H1 (cell line): ENCODE data around the gene LGALS4. TPM values are rescaled to one million over a fixed set of nuclear protein-coding genes. Genes with fewer than 3 reads are reported as not detected.

Source experiments
- CTCF ChIA-PET: fragments of 300-600 bp; sonication (Branson Sonifier 250); formaldehyde crosslinking; loops from one replicate; lab custom pipeline; 2021; ENCODE audit not compliant: partially characterized antibody; lab: Charles Lee
- POLR2A ChIA-PET: fragments of 300-600 bp; sonication (Branson Sonifier 250); formaldehyde crosslinking; loops from one replicate; lab custom pipeline; 2021; ENCODE audit warnings: inconsistent platforms; ENCODE audit not compliant: partially characterized antibody; lab: Charles Lee
- DNase-seq, 2 experiments: peaks; one replicate each; pipeline versions ENCODE4 v3.0.0 to v3.0.0-alpha.2; 2010 to 2022; ENCODE audit warnings: low spot score in 2 of 2, low read depth in 1 of 2, mixed read lengths in 1 of 2
- FAIRE-seq: peaks from 2 replicates; lab custom pipeline; 2011; peaks lifted over from hg19 to GRCh38; lab: Jason Lieb, UNC
- H2AFZ ChIP-seq: 2 replicates; pipeline ENCODE4 v1.8.1; 2012; ENCODE audit warnings: low read length, inconsistent platforms
- H2AK5ac ChIP-seq: 2 replicates; pipeline ENCODE4 v1.6.1; 2013; ENCODE audit warnings: low read depth, low read length
- H2BK120ac ChIP-seq: replicated peaks from 2 replicates; pipeline ENCODE3; 2013; ENCODE audit warnings: low read depth, low read length, inconsistent platforms
- H2BK12ac ChIP-seq: 2 replicates; pipeline ENCODE4 v1.6.1; 2013; ENCODE audit warnings: low read depth, low read length
- H2BK15ac ChIP-seq: 2 replicates; pipeline ENCODE4 v1.6.1; 2013; ENCODE audit warnings: low read length
- H2BK20ac ChIP-seq: 2 replicates; pipeline ENCODE4 v1.6.1; 2013; ENCODE audit warnings: low read length
- H2BK5ac ChIP-seq: 2 replicates; pipeline ENCODE4 v1.6.1; 2013; ENCODE audit warnings: low read depth, low read length
- H3K14ac ChIP-seq: 2 replicates; pipeline ENCODE4 v1.6.1; 2013; ENCODE audit warnings: inconsistent platforms; ENCODE audit not compliant: insufficient read length
- H3K18ac ChIP-seq: 2 replicates; pipeline ENCODE4 v1.6.1; 2013; ENCODE audit warnings: low read length; ENCODE audit errors: extremely low read depth
- H3K23ac ChIP-seq: 2 replicates; pipeline ENCODE4 v1.6.1; 2013; ENCODE audit warnings: inconsistent platforms; ENCODE audit not compliant: insufficient read length
- H3K23me2 ChIP-seq: 2 replicates; pipeline ENCODE4 v1.6.1; 2013; ENCODE audit warnings: low read depth, low read length
- H3K27ac ChIP-seq: 2 replicates; pipeline ENCODE4 v1.6.1; 2011; ENCODE audit warnings: low read depth, low read length, inconsistent platforms
- H3K27me3 ChIP-seq, 4 experiments: replicated peaks in 1 of 4; 1 replicate in 1 of 4; 2 replicates in 3 of 4; pipeline versions ENCODE4 v1.6.1 to v1.8.1; 2011 to 2013; ENCODE audit warnings: low read length in 3 of 4, mild to moderate bottlenecking in 3 of 4, inconsistent platforms in 2 of 4, mixed read lengths in 2 of 4, moderate library complexity in 1 of 4; ENCODE audit not compliant: control insufficient read depth in 3 of 4, insufficient read depth in 3 of 4; ENCODE audit errors: extremely low read depth in 1 of 4
- H3K36me3 ChIP-seq, 4 experiments: 2 replicates each; pipeline versions ENCODE4 v1.6.1 to v1.8.1; 2011 to 2013; ENCODE audit warnings: mild to moderate bottlenecking in 4 of 4, low read length in 3 of 4, moderate library complexity in 2 of 4, control low read depth in 1 of 4, inconsistent platforms in 1 of 4; ENCODE audit not compliant: insufficient read depth in 4 of 4, control insufficient read depth in 2 of 4
- H3K4ac ChIP-seq: replicated peaks from 2 replicates; pipeline ENCODE3; 2013; ENCODE audit warnings: low read length, low read depth, mixed read lengths, inconsistent platforms; ENCODE audit not compliant: insufficient read length
- H3K4me1 ChIP-seq, 4 experiments: replicated peaks in 1 of 4; 1 replicate in 1 of 4; 2 replicates in 3 of 4; pipeline versions ENCODE4 v1.6.1 to v1.8.1; 2011 to 2013; ENCODE audit warnings: low read length in 3 of 4, inconsistent platforms in 2 of 4, mixed read lengths in 1 of 4; ENCODE audit not compliant: insufficient read depth in 4 of 4, control insufficient read depth in 3 of 4
- H3K4me2 ChIP-seq, 2 experiments: 2 replicates each; pipeline versions ENCODE4 v1.6.1 to v1.8.1; 2011 to 2013; ENCODE audit warnings: low read depth in 2 of 2, low read length in 2 of 2, control low read depth in 1 of 2, inconsistent platforms in 1 of 2, mild to moderate bottlenecking in 1 of 2; ENCODE audit not compliant: insufficient read depth in 1 of 2
- H3K4me3 ChIP-seq, 4 experiments: fragments of 200-600, 300-600 bp in 1 of 4; sonication (generic), shearing (Covaris generic), sonication (Bioruptor Twin) in 1 of 4; 2 replicates each; pipeline versions ENCODE4 v1.5.1 to v1.8.1; 2011 to 2016; ENCODE audit warnings: low read length in 4 of 4, low read depth in 3 of 4, control low read depth in 2 of 4, inconsistent platforms in 2 of 4, mild to moderate bottlenecking in 2 of 4, mixed read lengths in 1 of 4, moderate library complexity in 1 of 4; ENCODE audit not compliant: insufficient read depth in 2 of 4; ENCODE audit errors: extremely low read depth in 1 of 4
- H3K56ac ChIP-seq: replicated peaks from 2 replicates; pipeline ENCODE3; 2013; ENCODE audit warnings: low read depth, mild to moderate bottlenecking, mixed read lengths, low read length, inconsistent platforms; ENCODE audit not compliant: insufficient read length
- H3K79me1 ChIP-seq: 2 replicates; pipeline ENCODE4 v1.6.1; 2013; ENCODE audit warnings: low read depth, low read length, control low read depth
- H3K79me2 ChIP-seq, 2 experiments: 2 replicates each; pipeline versions ENCODE4 v1.6.1 to v1.8.1; 2012 to 2013; ENCODE audit warnings: low read length in 2 of 2, mild to moderate bottlenecking in 2 of 2, inconsistent platforms in 1 of 2; ENCODE audit not compliant: insufficient read depth in 2 of 2, control insufficient read depth in 1 of 2
- H3K9ac ChIP-seq, 4 experiments: replicated peaks in 1 of 4; 1 replicate in 1 of 4; 2 replicates in 3 of 4; pipeline versions ENCODE4 v1.6.1 to v1.8.1; 2011 to 2013; ENCODE audit warnings: low read depth in 3 of 4, low read length in 3 of 4, control low read depth in 2 of 4, mild to moderate bottlenecking in 2 of 4, moderate library complexity in 2 of 4, inconsistent platforms in 1 of 4; ENCODE audit errors: extremely low read depth in 1 of 4
- H3K9me3 ChIP-seq, 2 experiments: 2 replicates each; pipeline versions ENCODE4 v1.6.1 to v1.8.1; 2012 to 2013; ENCODE audit warnings: mild to moderate bottlenecking in 2 of 2, moderate library complexity in 2 of 2, control low read depth in 1 of 2, inconsistent platforms in 1 of 2, low read depth in 1 of 2, low read length in 1 of 2, mixed read lengths in 1 of 2; ENCODE audit not compliant: insufficient read depth in 2 of 2
- H4K20me1 ChIP-seq, 2 experiments: replicated peaks in 1 of 2; 2 replicates each; pipeline versions ENCODE3 to v1.8.1; 2011 to 2013; ENCODE audit warnings: inconsistent platforms in 2 of 2, low read length in 2 of 2, mild to moderate bottlenecking in 1 of 2; ENCODE audit not compliant: insufficient read depth in 2 of 2, control insufficient read depth in 1 of 2
- H4K5ac ChIP-seq: 2 replicates; pipeline ENCODE4 v1.6.1; 2013; ENCODE audit warnings: low read length, low read depth, mixed read lengths, inconsistent platforms; ENCODE audit not compliant: insufficient read length
- H4K8ac ChIP-seq: 2 replicates; pipeline ENCODE4 v1.8.0; 2013; ENCODE audit warnings: mild to moderate bottlenecking, moderate library complexity, low read length, inconsistent platforms; ENCODE audit not compliant: insufficient read depth; ENCODE audit errors: extremely low read depth
- H4K91ac ChIP-seq: replicated peaks from 2 replicates; pipeline ENCODE3; 2013; ENCODE audit warnings: low read length, mixed read lengths, inconsistent platforms; ENCODE audit not compliant: insufficient read length
- HDAC2 ChIP-seq, 2 experiments: fragments of 300-600 bp in 1 of 2; sonication (generic) in 1 of 2; IDR thresholded peaks; 2 replicates each; pipeline ENCODE4 v1.6.1; 2011 to 2012; ENCODE audit warnings: low read depth in 2 of 2, low read length in 2 of 2, mild to moderate bottlenecking in 2 of 2, moderate library complexity in 2 of 2, borderline replicate concordance in 1 of 2, inconsistent platforms in 1 of 2
- POLR2A ChIP-seq, 2 experiments: IDR thresholded peaks; 1 replicate in 1 of 2; 2 replicates in 1 of 2; pipeline ENCODE4 v1.6.1; 2011; ENCODE audit warnings: low read depth in 2 of 2, low read length in 2 of 2, mild to moderate bottlenecking in 2 of 2; ENCODE audit errors: control extremely low read depth in 1 of 2
- WGBS, 2 experiments: shearing (Covaris generic) in 1 of 2; methylation state at CpG; one replicate each; pipeline versions ENCODE4 v1.1.6 to v1.1.7; 2013 to 2015; ENCODE audit warnings: low lambda C conversion rate in 2 of 2, mixed read lengths in 2 of 2, inconsistent platforms in 1 of 2, low coverage in 1 of 2, missing lambda C conversion rate in 1 of 2; ENCODE audit not compliant: insufficient replicate concordance in 2 of 2, insufficient coverage in 1 of 2, insufficient read length in 1 of 2; ENCODE audit errors: extremely low coverage in 1 of 2, missing lambda C conversion rate in 1 of 2; 5-methylcytosine and 5-hydroxymethylcytosine counted together
- polyA plus RNA-seq, 7 experiments: library from polyadenylated mRNA; depleted of rRNA in 3 of 7; stranded (reverse) in 5 of 7; unstranded in 2 of 7; fragments of >200 nt in 5 of 7; fragments of 200-250 nt in 2 of 7; gene quantifications; 1 replicate in 5 of 7; 2 replicates in 1 of 7; 4 replicates in 1 of 7; pipeline versions ENCODE4 v1.2.1 to v1.2.3, GENCODE V29; 2011 to 2013; ENCODE audit warnings: missing spikeins in 2 of 7, mixed read lengths in 2 of 7
- total RNA-seq: library from RNA; stranded (reverse); fragmentation: NEBNext Ultra II Directional; extraction: Animal tissue kit (Norgen Biotek cat#: 25700); gene quantifications from 2 replicates; pipeline ENCODE4 v1.2.1, GENCODE V29; 2021

The LGALS4 gene
- total and polyA plus RNA-seq, 2 of the 8 experiments (the other 6 are each of a cell fraction or from before 2014, with no cell fraction given), result 0.32 to 0.37 TPM

GRCh38 chr19:38846097-38846496 lies 33.4 kb upstream of the LGALS4 start:
- peaks cover 54 to 79% (median 67%) of the 10 kb centered on the region in 4 experiments for H3K36me3 ChIP-seq
- no peak overlapping the region for H4K5ac ChIP-seq
- H3K4me2 ChIP-seq, result no peak overlapping the region
- TF ChIP-seq POLR2A (IDR thresholded peaks at IDR 0.05; ENCODE audit: control extremely low read depth in 1 of 2, low read depth in 2 of 2, low read length in 2 of 2) (peak; percentile 10 to 55; a peak in 2 of 3 replicates), HDAC2 (IDR thresholded peaks at IDR 0.05; ENCODE audit: borderline replicate concordance in 1 of 2, low read depth in 2 of 2, low read length in 2 of 2) (no peak)
- H2BK15ac ChIP-seq, result no peak overlapping the region
- CTCF ChIA-PET, result interaction anchor here (0.6 to 1.8 kb wide), 3 partner anchors 8 to 252 kb away, joined by 3 to 5 read pairs (median 3); no protein-coding TSS in a partner anchor
- H3K9ac ChIP-seq, result no peak overlapping the region
- H4K20me1 ChIP-seq, result peaks cover 35 to 47% of the 10 kb centered on the region in 2 experiments
- no peak overlapping the region for H2BK120ac ChIP-seq
- no peak overlapping the region for H4K91ac ChIP-seq
- H3K14ac ChIP-seq, result no peak overlapping the region
- no peak overlapping the region for H3K4me3 ChIP-seq
- H3K9me3 ChIP-seq, result no peaks in the 10 kb centered on the region
- H3K79me1 ChIP-seq, result peaks cover 19% of the 10 kb centered on the region; the same call in 1 of the 2 replicates
- H4K8ac ChIP-seq, result no peak overlapping the region
- no peak overlapping the region for H3K56ac ChIP-seq
- no peaks in the 10 kb centered on the region; a peak in 1 of 7 replicates for H3K27me3 ChIP-seq
- H2BK12ac ChIP-seq, result no peak overlapping the region
- H3K18ac ChIP-seq, result no peak overlapping the region
- FAIRE-seq (no peak), DNase-seq (no peak)
- POLR2A ChIA-PET, result interaction anchor here (0.7 to 8.3 kb wide), 18 partner anchors 12 to 228 kb away, joined by 3 to 376 read pairs (median 4); partner anchors contain the start of genes CAPN12, ECH1, MAP4K1 and NFKBIB
- peaks cover 15% of the 10 kb centered on the region for H3K23me2 ChIP-seq
- H3K23ac ChIP-seq, result no peak overlapping the region
- no peak overlapping the region for H3K27ac ChIP-seq
- no peak overlapping the region for H2BK5ac ChIP-seq
- no peak overlapping the region for H3K4ac ChIP-seq
- no peak overlapping the region for H2AK5ac ChIP-seq
- H3K79me2 ChIP-seq, result peaks cover 22 to 75% of the 10 kb centered on the region in 2 experiments
- no peak overlapping the region for H2BK20ac ChIP-seq
- no peak overlapping the region for H2AFZ ChIP-seq
- H3K4me1 ChIP-seq, result peaks cover 2 to 14% (median 7%) of the 10 kb centered on the region in 4 experiments; a peak in 6 of 7 replicates
- WGBS, 2 experiments, result 77% methylated on average over 2 of the region's 2 CpGs; no CpG with 5 or more reads in 1 of the 2 experiments
